Osteoblast (primary cell): ENCODE results near the gene C22orf31. TPM values are rescaled to one million over a fixed set of nuclear protein-coding genes. Genes with fewer than 3 reads are reported as not detected.

Source experiments
- DNase-seq: peaks from one replicate; pipeline ENCODE4 v3.0.0; 2011; ENCODE audit warnings: low spot score, mixed read lengths; ENCODE audit not compliant: insufficient read length; ENCODE audit errors: missing footprints
- H2AFZ ChIP-seq: 2 replicates; pipeline ENCODE4 v1.6.0; 2011; ENCODE audit warnings: mild to moderate bottlenecking, low read length
- H3K27ac ChIP-seq: 2 replicates; pipeline ENCODE4 v1.5.1; 2011; ENCODE audit warnings: mild to moderate bottlenecking, low read depth, low read length, moderate library complexity
- H3K27me3 ChIP-seq: 2 replicates; pipeline ENCODE4 v1.6.0; 2012; ENCODE audit warnings: mild to moderate bottlenecking, control low read depth, inconsistent platforms, low read length, moderate library complexity; ENCODE audit not compliant: insufficient read depth
- H3K36me3 ChIP-seq: 2 replicates; pipeline ENCODE4 v1.5.1; 2011; ENCODE audit warnings: mild to moderate bottlenecking, low read length, control low read depth, moderate library complexity; ENCODE audit not compliant: insufficient read depth
- H3K4me1 ChIP-seq: 2 replicates; pipeline ENCODE4 v1.5.1; 2011; ENCODE audit warnings: mild to moderate bottlenecking, low read length, control low read depth, moderate library complexity; ENCODE audit not compliant: insufficient read depth
- H3K4me2 ChIP-seq: 2 replicates; pipeline ENCODE4 v1.6.0; 2011; ENCODE audit warnings: mild to moderate bottlenecking, low read length; ENCODE audit not compliant: insufficient read depth
- H3K4me3 ChIP-seq: fragments of 200-600 bp; sonication (generic); 3 replicates; pipeline ENCODE4 v1.5.1; 2012; ENCODE audit warnings: mild to moderate bottlenecking, low read length, inconsistent platforms; ENCODE audit not compliant: insufficient read depth
- H3K79me2 ChIP-seq: 2 replicates; pipeline ENCODE4 v1.6.0; 2012; ENCODE audit warnings: mild to moderate bottlenecking, low read length, control low read depth, inconsistent platforms; ENCODE audit not compliant: insufficient read depth
- H3K9me3 ChIP-seq: 2 replicates; pipeline ENCODE4 v1.5.1; 2011; ENCODE audit warnings: low read depth, low read length, control low read depth
- H4K20me1 ChIP-seq: 2 replicates; pipeline ENCODE4 v1.6.0; 2012; ENCODE audit warnings: mild to moderate bottlenecking, low read length, control low read depth; ENCODE audit not compliant: insufficient read depth
- total RNA-seq: library from RNA; depleted of rRNA; stranded (reverse); fragments of >200 nt; gene quantifications from 2 replicates; pipeline ENCODE4 v1.2.3, GENCODE V29; 2012
- TF ChIP-seq, protein P1 (sequence below): IDR thresholded peaks from 2 replicates; pipeline ENCODE4 v1.5.1; 2011; ENCODE audit warnings: mild to moderate bottlenecking, low read depth, low read length, moderate library complexity; ENCODE audit errors: extremely low read depth

Gene C22orf31
- total RNA-seq, 1 donor, result not detected

- H3K4me2 ChIP-seq, result peak overlapping the region; percentile 82
- no peaks in the 10 kb centered on the region for H4K20me1 ChIP-seq
- no peaks in the 10 kb centered on the region for H3K9me3 ChIP-seq
- DNase-seq, result peak; percentile 73
- H3K4me1 ChIP-seq, result peaks cover 8% of the 10 kb centered on the region
- no peak overlapping the region for H3K4me3 ChIP-seq
- H3K27me3 ChIP-seq, result peaks cover 17% of the 10 kb centered on the region
- TF ChIP-seq, protein P1, sequence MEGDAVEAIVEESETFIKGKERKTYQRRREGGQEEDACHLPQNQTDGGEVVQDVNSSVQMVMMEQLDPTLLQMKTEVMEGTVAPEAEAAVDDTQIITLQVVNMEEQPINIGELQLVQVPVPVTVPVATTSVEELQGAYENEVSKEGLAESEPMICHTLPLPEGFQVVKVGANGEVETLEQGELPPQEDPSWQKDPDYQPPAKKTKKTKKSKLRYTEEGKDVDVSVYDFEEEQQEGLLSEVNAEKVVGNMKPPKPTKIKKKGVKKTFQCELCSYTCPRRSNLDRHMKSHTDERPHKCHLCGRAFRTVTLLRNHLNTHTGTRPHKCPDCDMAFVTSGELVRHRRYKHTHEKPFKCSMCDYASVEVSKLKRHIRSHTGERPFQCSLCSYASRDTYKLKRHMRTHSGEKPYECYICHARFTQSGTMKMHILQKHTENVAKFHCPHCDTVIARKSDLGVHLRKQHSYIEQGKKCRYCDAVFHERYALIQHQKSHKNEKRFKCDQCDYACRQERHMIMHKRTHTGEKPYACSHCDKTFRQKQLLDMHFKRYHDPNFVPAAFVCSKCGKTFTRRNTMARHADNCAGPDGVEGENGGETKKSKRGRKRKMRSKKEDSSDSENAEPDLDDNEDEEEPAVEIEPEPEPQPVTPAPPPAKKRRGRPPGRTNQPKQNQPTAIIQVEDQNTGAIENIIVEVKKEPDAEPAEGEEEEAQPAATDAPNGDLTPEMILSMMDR, result no peak
- H3K79me2 ChIP-seq, result no peaks in the 10 kb centered on the region
- no peak overlapping the region for H2AFZ ChIP-seq
- no peaks in the 10 kb centered on the region for H3K36me3 ChIP-seq
- H3K27ac ChIP-seq, result no peak overlapping the region
These were observed 9.8 kb upstream of the C22orf31 start for GRCh38 chr22:29071261-29072045.

GRCh38 chr22:29070490-29070889, 8.9 kb upstream of the C22orf31 start:
- Histone ChIP-seq H4K20me1 (no peaks in the 10 kb centered on the region), H3K79me2 (no peaks in the 10 kb centered on the region), H3K27me3 (peaks cover 17% of the 10 kb centered on the region), H2AFZ (no peak overlapping the region), H3K36me3 (no peaks in the 10 kb centered on the region), H3K27ac (no peak overlapping the region), H3K4me1 (peaks cover 8% of the 10 kb centered on the region), H3K4me2 (no peak overlapping the region), H3K9me3 (no peaks in the 10 kb centered on the region), H3K4me3 (no peak overlapping the region)
- TF ChIP-seq, protein P1, result no peak
- DNase-seq, result no peak

GRCh38 chr22:29069463-29069862, 7.8 kb upstream of the C22orf31 start:
- TF ChIP-seq, protein P1, result no peak
- H2AFZ ChIP-seq, result no peak overlapping the region
- peaks cover 8% of the 10 kb centered on the region for H3K4me1 ChIP-seq
- no peaks in the 10 kb centered on the region for H3K9me3 ChIP-seq
- no peaks in the 10 kb centered on the region for H3K36me3 ChIP-seq
- no peak overlapping the region for H3K4me2 ChIP-seq
- no peak overlapping the region for H3K27ac ChIP-seq
- H4K20me1 ChIP-seq, result no peaks in the 10 kb centered on the region
- peaks cover 16% of the 10 kb centered on the region for H3K27me3 ChIP-seq
- no peak overlapping the region for H3K4me3 ChIP-seq
- DNase-seq, result no peak
- H3K79me2 ChIP-seq, result no peaks in the 10 kb centered on the region

GRCh38 chr22:29065468-29066190, 4.0 kb upstream of the C22orf31 start:
- Histone ChIP-seq H3K9me3 (no peaks in the 10 kb centered on the region), H3K4me1 (no peaks in the 10 kb centered on the region), H3K79me2 (no peaks in the 10 kb centered on the region), H4K20me1 (no peaks in the 10 kb centered on the region), H2AFZ (no peak overlapping the region), H3K4me3 (no peak overlapping the region), H3K4me2 (no peak overlapping the region), H3K27me3 (peaks cover 2% of the 10 kb centered on the region), H3K36me3 (no peaks in the 10 kb centered on the region), H3K27ac (no peak overlapping the region)
- TF ChIP-seq, protein P1, result no peak
- DNase-seq, result peak; percentile 48
